OCI-LY1 (cell line): ENCODE results near the gene MYO10.

Experiments
- H2AFZ ChIP-seq: fragments of 200-600 bp; sonication (generic), shearing (Covaris generic); 2 replicates; pipeline ENCODE4 v1.6.0; 2014; ENCODE audit warnings: antibody characterized with exemption, mild to moderate bottlenecking, low read length
- H3F3A ChIP-seq: fragments of 200-600 bp; sonication (generic), shearing (Covaris generic); 2 replicates; pipeline ENCODE4 v1.6.0; 2014; ENCODE audit warnings: mild to moderate bottlenecking, antibody characterized with exemption, low read length, moderate library complexity; ENCODE audit not compliant: insufficient read depth
- H3K27ac ChIP-seq: fragments of 200-600 bp; sonication (generic); 2 replicates; pipeline ENCODE4 v1.5.1; 2014; ENCODE audit warnings: low read length, mixed run types, mild to moderate bottlenecking, low read depth; ENCODE audit not compliant: poor library complexity, severe bottlenecking
- H3K27me3 ChIP-seq: fragments of 200-600 bp; sonication (generic); 2 replicates; pipeline ENCODE4 v1.6.0; 2014; ENCODE audit warnings: antibody characterized with exemption, mild to moderate bottlenecking, low read length, moderate library complexity; ENCODE audit not compliant: insufficient read depth
- H3K36me3 ChIP-seq: fragments of 200-600 bp; sonication (generic); 2 replicates; pipeline ENCODE4 v1.6.1; 2014; ENCODE audit warnings: mild to moderate bottlenecking, antibody characterized with exemption, low read length, moderate library complexity, mixed read lengths; ENCODE audit not compliant: insufficient read depth
- H3K4me1 ChIP-seq: fragments of 200-600 bp; sonication (generic); 2 replicates; pipeline ENCODE4 v1.5.1; 2014; ENCODE audit warnings: mild to moderate bottlenecking, low read length, moderate library complexity; ENCODE audit not compliant: insufficient read depth, severe bottlenecking
- H3K4me2 ChIP-seq: fragments of 200-600 bp; sonication (generic), shearing (Covaris generic); 2 replicates; pipeline ENCODE4 v1.6.1; 2014; ENCODE audit warnings: low read length
- H3K4me3 ChIP-seq: fragments of 200-600 bp; sonication (generic); 2 replicates; pipeline ENCODE4 v1.5.1; 2014; ENCODE audit warnings: low read length, low read depth, mild to moderate bottlenecking, mixed read lengths; ENCODE audit not compliant: poor library complexity, severe bottlenecking
- H3K79me2 ChIP-seq: fragments of 200-600 bp; shearing (Covaris generic); 2 replicates; pipeline ENCODE4 v1.6.1; 2016; ENCODE audit warnings: mixed run types, low read length, mixed read lengths; ENCODE audit not compliant: insufficient read depth
- H3K9ac ChIP-seq: fragments of 200-600 bp; sonication (generic), shearing (Covaris generic); 2 replicates; pipeline ENCODE4 v1.6.1; 2014; ENCODE audit warnings: mild to moderate bottlenecking, low read length, mixed read lengths
- H3K9me2 ChIP-seq: fragments of 200-600 bp; sonication (generic), shearing (Covaris generic); 2 replicates; pipeline ENCODE4 v1.6.1; 2014; ENCODE audit warnings: low read depth, mild to moderate bottlenecking, low read length, mixed read lengths
- H3K9me3 ChIP-seq: fragments of 200-600 bp; shearing (Covaris generic); 2 replicates; pipeline ENCODE4 v1.6.1; 2014; ENCODE audit warnings: low read length, mixed read lengths
- H4K20me1 ChIP-seq: fragments of 200-600 bp; sonication (generic), shearing (Covaris generic); 2 replicates; pipeline ENCODE4 v1.6.0; 2016; ENCODE audit warnings: mild to moderate bottlenecking, low read length; ENCODE audit not compliant: insufficient read depth
- CTCF ChIP-seq: fragments of 200-600 bp; sonication (generic), shearing (Covaris generic); IDR thresholded peaks from 2 replicates; pipeline ENCODE4 v1.5.1; 2017; ENCODE audit warnings: mild to moderate bottlenecking, antibody characterized with exemption, low read length, moderate library complexity, mixed read lengths
- EZH2 ChIP-seq: fragments of 200-600 bp; sonication (generic), shearing (Covaris generic); IDR thresholded peaks from 2 replicates; pipeline ENCODE4 v1.8.0; 2017; ENCODE audit warnings: borderline replicate concordance, mixed run types, mild to moderate bottlenecking, antibody characterized with exemption, low read length, moderate library complexity, mixed read lengths

Gene MYO10

DNA sequence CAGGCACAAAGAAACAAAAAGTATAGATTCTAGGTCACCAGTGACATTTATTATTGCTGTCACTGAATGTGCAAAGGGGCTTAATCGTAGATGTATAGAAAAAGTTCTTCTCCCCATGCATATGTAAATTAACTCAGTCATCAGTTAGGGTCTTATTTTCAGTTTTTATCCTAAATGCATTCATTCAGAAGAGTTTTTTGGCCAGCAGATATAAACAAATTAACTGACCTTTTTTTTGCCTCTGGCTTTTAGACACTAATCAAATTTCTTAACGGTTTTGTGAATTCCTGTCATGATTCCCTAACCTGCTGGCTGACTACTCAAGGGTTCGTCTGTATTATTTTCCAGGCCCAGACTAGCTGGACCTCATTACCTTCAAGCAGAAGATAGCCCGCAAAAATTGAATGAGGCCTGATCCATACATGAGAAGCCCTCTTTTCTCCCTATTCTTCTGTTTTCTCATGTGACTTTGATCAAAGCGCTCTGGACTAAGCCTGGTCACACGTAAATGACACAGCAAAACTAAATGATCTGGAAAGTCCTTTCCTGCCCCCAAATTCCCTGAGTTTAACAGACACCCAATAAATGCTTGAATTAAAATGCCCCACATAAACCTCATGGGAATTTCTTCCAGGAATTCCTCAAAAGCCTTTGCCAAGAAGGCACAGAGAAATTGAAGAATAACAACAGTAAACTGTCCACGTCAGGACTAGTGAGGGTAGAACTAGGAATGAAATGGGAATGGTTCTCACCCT, 83.7 kb downstream of the MYO10 start:
- no peaks in the 10 kb centered on the region for H4K20me1 ChIP-seq

DNA sequence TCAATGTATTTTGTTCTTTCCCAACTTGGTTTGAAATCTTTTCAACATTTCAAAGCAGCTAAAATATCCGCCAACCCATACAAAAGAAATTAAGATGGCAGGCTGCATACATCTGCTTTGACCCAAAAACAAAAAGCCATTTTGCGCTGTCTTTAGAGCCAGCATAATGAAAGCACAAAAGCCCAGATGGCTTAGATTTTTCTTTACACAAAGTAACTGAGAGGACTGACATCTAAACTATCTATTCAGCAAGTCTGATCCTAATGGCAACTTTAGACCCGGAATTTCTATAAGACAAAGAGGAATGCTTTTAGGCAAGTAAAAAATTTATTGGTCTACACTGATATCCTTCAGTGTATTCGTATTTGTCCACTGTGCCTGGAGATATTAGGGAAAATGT, 86.3 kb downstream of the MYO10 start:
- no peaks in the 10 kb centered on the region for H3K36me3 ChIP-seq
- H3K9me2 ChIP-seq, result no peaks in the 10 kb centered on the region
- H3K79me2 ChIP-seq, result no peaks in the 10 kb centered on the region
- no peak overlapping the region for H3K27ac ChIP-seq
- TF ChIP-seq CTCF (no peak), EZH2 (no peak)
- H3F3A ChIP-seq, result no peaks in the 10 kb centered on the region
- H3K4me2 ChIP-seq, result no peak overlapping the region
- H4K20me1 ChIP-seq, result no peaks in the 10 kb centered on the region
- H3K27me3 ChIP-seq, result no peaks in the 10 kb centered on the region
- H3K9me3 ChIP-seq, result no peaks in the 10 kb centered on the region
- no peaks in the 10 kb centered on the region for H3K4me1 ChIP-seq
- no peak overlapping the region for H2AFZ ChIP-seq
- H3K9ac ChIP-seq, result no peak overlapping the region
- no peak overlapping the region for H3K4me3 ChIP-seq

More for the DNA sequence above, 83.7 kb downstream of the MYO10 start:
- Histone ChIP-seq H3K27me3 (no peaks in the 10 kb centered on the region), H3K4me3 (no peak overlapping the region), H2AFZ (no peak overlapping the region), H3K79me2 (no peaks in the 10 kb centered on the region), H3K4me1 (no peaks in the 10 kb centered on the region), H3K4me2 (no peak overlapping the region), H3K9ac (no peak overlapping the region), H3K9me2 (no peaks in the 10 kb centered on the region), H3K27ac (no peak overlapping the region), H3K36me3 (no peaks in the 10 kb centered on the region), H3K9me3 (no peaks in the 10 kb centered on the region), H3F3A (no peaks in the 10 kb centered on the region)
- TF ChIP-seq EZH2, result no peak
- no peak for TF ChIP-seq CTCF

GRCh38 chr5:16849181-16849580, 86.9 kb downstream of the MYO10 start:
- no peaks in the 10 kb centered on the region for H4K20me1 ChIP-seq
- no peak overlapping the region for H3K4me2 ChIP-seq
- no peaks in the 10 kb centered on the region for H3K36me3 ChIP-seq
- no peaks in the 10 kb centered on the region for H3K9me2 ChIP-seq
- H3K9ac ChIP-seq, result no peak overlapping the region
- H3K4me1 ChIP-seq, result no peaks in the 10 kb centered on the region
- H3K79me2 ChIP-seq, result no peaks in the 10 kb centered on the region
- no peak overlapping the region for H2AFZ ChIP-seq
- H3K9me3 ChIP-seq, result no peaks in the 10 kb centered on the region
- H3F3A ChIP-seq, result no peaks in the 10 kb centered on the region
- no peak overlapping the region for H3K27ac ChIP-seq
- no peak overlapping the region for H3K4me3 ChIP-seq
- TF ChIP-seq EZH2 (no peak), CTCF (no peak)
- no peaks in the 10 kb centered on the region for H3K27me3 ChIP-seq
